Suppressor macrophage treated with lipopolysaccharide for 1 hour (primary cell): ENCODE data around the gene CLEC2D.
"Not testable (repeated sequence)": the region's sequence is repeated elsewhere in the genome, so short reads cannot be mapped to it uniquely, and the experiment has no call there.

Experiments
- DNase-seq, 3 donors: peaks; one replicate each; pipeline ENCODE4 v3.0.0-alpha.2; 2020 to 2022

The CLEC2D gene

GRCh38 chr12:9660046-9660445 is 9.5 kb upstream of the CLEC2D start:
- no peak for DNase-seq

DNA sequence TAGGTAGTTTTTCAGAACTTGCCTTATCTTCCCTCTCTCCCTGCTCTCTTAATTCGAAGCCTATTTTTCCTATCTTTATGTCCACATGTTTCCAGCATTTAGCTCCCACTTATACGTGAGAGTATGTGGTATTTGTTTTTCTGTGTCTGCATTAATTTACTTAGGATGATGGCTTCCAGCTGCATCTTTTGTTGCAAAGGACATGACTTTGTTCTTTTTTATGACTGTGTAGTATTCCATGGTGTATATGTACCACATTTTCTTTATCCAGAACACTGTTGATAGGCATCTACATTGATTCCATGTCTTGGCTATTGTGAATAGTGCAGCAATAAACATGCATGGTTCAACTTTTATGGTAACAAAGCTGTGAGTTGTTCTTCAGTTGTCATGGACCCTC is 7.8 kb upstream of the CLEC2D start:
- no peak for DNase-seq

- DNase-seq: no peak
Measured at GRCh38 chr12:9662488-9662887, 7.0 kb upstream of the CLEC2D start.

- peak; percentile 27 to 71 (median 62) for DNase-seq
Measured at GRCh38 chr12:9667403-9668160, 1.9 kb upstream of the CLEC2D start.

DNA sequence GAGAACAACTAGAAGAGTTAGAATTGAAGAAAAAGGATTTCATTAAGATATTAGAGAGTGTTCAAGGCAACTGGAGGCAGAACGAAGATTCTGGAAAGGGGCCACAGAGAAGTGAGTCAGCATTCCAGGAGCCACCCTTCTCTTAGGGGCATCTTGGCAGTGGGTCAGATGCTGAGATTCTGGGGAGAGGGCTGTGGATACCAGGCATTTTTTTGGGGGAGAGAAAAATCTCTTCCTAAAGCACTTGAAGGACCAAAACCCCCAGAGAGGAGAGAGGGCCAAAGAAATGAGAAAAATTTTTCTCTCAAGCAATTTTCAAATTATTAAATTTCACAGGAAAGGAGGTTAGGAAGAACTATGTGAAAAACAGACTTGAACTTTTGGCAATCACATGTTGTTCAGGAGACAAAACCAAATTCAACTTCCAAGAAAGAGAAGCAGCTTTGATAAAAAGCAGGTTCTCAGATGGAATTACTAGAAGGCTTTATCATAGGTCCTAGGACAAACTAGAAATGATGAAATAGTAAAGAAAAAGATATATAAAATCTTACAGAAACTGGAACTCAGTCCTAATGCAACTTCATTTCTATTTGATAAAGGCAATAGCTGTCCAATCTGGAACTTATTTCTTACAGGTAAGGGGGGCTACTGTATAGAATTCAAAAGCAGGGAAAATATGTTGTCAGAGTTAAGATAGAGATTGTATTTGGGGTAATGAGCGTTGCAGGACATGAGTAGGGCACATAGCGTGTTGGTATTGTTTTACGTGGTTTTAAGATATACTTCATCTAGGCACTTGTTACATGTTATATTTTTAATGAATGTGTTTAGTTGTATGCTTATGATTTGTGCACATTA is 1.1 kb upstream of the CLEC2D start:
- DNase-seq: no peak

GRCh38 chr12:9669019-9669326 is 540 bp upstream of the CLEC2D start:
- no peak for DNase-seq

DNA sequence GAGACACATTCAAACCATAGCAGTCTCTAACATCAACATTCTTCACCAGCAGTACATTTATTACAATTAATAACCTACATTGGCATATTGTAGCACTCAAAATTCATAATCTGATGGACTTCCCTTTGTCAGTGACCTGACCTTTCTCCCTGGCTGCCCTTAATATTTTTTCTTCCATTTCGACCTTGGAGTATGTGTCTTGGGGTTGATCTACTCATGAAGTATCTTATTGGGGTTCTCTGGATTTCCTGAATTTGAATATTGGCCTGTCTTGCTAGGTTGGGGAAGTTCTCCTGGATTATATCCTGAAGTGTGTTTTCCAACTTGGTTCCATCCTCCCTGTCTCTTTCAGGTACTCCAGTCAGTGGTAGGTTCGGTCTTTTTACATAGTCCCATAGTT is 2.8 kb downstream of the CLEC2D start:
- not testable (repeated sequence) for DNase-seq

DNA sequence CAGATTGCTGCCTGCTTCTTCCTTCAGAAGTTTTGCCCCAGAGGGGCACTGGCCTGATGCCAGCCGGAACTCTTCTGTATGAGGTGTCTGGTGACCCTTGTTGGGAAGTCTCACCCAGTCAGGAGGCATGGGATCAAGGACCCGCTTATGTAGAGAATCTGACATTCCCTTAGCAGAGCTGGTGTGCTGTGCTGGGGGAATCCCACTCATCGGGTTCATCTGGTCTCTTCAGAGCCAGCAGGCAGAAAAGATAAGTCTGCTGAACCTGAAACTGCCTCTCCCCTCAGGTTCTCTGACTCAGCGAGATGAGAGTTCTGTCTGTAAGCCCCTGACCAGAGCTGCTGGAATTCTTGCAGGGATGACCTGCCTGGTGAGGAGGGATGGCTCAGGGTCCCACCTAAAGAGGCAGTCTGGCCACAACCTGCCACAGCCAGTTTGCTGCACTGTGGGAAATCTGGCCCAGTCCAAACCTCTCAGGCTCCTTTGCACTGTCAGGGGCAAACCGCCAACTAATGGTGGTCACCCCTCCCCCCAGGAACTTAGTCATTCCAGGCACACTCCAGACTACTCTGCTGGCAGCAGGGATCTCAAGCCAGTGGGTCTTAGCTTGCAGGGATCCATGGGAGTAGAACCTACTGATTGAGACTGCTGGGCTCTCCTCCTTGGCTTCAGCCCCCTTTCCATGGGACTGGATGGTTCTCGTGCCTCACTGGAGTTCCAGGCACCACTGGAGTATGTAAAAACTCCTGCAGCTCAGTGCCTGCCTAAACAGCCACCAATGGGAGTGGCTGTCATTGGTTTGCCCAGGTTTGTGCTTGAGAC is 4.1 kb downstream of the CLEC2D start:
- DNase-seq: peak; percentile 34 to 54 (median 44)

- no peak for DNase-seq
Measured at GRCh38 chr12:9674226-9674590, 4.7 kb downstream of the CLEC2D start.

DNA sequence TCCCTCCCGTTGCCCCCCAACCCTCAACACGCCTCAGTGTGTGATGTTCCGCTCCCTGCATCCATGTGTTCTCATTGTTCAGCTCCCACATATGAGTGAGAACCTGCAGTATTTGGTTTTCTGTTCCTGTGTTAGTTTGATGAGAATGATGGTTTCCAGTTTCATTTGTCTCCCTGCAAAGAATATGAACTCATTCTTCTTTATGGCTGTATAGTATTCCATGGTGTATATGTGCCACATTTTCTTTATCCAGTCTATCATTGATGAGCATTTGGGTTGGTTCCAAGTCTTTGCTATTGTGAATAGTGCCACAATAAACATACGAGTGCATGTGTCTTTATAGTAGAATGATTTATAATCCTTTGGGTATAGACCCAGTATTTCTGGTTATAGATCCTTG is 13.0 kb downstream of the CLEC2D start:
- not testable (repeated sequence) for DNase-seq

DNA sequence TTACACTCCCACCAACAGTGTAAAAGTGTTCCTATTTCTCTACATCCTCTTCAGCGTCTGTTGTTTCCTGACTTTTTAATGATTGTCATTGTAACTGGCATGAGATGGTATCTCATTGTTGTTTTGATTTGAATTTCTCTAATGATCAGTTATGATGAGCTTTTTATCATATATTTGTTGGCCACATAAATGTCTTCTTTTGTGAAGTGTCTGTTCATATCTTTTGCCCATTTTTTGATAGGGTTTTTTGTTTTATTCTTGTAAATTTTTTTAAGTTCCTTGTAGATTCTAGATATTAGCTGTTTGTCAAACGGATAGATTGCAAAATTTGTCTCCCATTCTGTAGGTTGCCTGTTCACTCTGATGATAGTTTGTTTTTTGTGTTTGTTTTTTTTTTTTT is 13.4 kb downstream of the CLEC2D start:
- DNase-seq: not testable (repeated sequence)

DNA sequence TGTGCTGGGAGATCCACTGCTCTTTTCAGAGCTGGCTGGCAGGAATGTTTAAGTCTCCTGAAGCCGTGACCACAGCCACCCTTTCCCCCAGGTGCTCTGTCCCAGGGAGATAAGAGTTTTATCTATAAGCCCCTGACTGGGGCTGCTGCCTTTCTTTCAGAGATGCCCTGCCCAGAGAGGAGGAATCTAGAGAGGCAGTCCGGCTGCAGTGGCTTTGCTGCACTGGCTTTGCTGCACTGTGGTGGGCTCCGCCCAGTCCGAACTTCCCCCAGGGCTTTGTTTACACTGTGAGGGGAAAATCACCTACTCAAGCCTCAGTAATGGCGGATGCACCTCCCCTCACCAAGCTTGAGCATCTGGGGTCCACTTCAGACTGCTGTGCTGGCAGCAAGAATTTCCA is 15.9 kb downstream of the CLEC2D start:
- DNase-seq: not testable (repeated sequence)

DNA sequence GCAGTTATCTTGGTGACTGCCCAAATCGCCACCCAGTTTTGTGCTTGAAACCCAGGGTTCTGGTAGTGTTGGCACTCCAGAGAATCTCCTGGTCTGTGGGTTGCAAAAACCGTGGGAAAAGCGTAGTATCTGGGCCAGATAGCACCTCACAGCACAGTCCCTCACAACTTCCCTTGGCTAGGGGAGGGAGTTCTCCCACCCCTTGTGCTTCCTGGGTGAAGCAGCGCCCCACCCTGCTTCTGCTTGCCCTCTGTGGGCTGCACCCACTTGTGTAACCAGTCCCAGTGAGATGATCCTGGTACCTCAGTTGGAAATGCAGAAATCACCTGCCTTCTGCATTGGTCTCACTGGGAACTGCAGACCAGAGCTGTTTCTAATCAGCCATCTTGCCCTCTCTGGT is 16.4 kb downstream of the CLEC2D start:
- no peak for DNase-seq

DNA sequence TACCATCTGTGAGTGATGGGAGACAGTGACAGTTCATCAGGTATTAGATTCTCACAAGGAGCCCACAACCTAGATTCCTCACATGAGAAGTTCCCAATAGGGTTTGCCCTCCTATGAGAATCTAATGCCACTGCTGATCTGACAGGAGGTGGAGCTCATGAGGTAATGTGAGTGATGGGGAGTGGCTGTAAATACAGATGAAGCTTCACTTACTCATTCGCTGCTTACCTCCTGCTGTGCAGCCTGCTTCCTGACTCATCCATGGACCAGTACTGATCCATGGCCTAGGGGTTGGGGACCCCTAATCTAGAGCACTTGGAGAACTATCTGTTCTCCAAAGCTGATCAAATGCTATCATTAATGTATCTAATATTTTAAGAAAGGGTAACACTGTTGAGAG is 17.7 kb downstream of the CLEC2D start:
- DNase-seq: no peak

- no peak for DNase-seq
Measured at GRCh38 chr12:9692909-9693308, 23.4 kb downstream of the CLEC2D start.

- peak; percentile 49 to 78 (median 69) for DNase-seq
Measured at GRCh38 chr12:9694241-9694640, 24.7 kb downstream of the CLEC2D start.

DNA sequence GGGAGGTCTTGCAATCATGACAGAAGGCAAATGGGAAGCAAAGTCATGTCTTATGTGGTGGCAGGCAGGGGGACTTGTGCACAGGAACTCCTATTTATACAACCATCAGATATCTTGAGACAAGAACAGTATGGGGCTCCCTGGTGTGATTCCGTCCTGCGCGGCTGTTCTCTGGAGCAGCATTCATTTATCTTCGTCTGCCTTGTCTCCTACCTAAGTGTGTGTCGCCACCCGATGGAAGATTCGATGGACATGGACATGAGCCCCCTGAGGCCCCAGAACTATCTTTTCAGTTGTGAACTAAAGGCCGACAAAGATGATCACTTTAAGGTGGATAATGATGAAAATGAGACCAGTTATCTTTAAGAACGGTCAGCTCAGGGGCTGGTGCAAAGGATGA is 25.6 kb downstream of the CLEC2D start:
- DNase-seq: not testable (repeated sequence)

DNA sequence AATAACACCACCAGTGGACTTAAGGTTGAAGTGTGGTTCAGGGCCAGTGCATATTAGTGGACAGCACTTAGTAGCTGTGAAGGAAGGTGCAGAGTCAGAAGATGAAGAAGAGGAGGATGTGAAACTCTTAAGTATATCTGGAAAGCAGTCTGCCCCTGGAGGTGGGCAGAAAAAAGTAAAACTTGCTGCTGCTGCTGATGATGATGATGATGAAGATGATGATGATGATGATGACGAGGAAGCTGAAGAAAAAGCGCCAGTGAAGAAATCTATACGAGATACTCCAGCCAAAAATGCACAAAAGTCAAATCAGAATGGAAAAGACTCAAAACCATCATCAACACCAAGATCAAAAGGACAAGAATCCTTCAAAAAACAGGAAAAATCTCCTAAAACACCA is 26.1 kb downstream of the CLEC2D start:
- not testable (repeated sequence) for DNase-seq

- DNase-seq: no peak
Measured at GRCh38 chr12:9697619-9698018, 28.1 kb downstream of the CLEC2D start.

- peak; percentile 38 to 49 (median 43) for DNase-seq
Measured at GRCh38 chr12:9698681-9699080, 29.2 kb downstream of the CLEC2D start.

DNA sequence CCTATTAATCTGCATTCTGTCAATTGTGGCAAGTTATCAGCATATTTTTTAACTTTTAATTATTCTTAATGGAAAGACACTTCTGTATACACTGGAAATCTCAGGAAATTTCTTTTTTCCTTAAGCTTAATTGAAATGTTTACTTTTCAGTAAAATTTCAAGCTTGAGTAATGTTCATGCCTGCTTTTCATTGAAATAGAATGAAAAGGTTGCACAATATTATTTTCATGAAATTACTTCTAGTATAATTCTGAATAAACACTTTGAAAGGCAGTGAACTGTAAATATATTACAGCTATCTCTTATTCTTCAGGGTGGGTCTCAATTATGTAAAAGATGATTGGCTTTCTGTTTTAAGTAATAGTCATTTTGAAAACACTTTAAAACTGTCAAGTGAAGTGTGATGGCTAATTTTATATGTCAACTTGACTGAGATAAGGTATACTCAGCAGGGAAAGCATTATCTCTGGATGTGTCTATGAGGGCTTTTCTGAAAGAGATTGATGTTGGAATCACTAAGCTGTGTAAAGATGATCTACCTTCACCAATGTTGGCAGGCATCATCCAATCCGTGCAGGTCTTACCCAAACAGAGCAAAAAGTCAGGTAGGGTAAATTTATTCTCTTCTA is 29.9 kb downstream of the CLEC2D start:
- DNase-seq: no peak

DNA sequence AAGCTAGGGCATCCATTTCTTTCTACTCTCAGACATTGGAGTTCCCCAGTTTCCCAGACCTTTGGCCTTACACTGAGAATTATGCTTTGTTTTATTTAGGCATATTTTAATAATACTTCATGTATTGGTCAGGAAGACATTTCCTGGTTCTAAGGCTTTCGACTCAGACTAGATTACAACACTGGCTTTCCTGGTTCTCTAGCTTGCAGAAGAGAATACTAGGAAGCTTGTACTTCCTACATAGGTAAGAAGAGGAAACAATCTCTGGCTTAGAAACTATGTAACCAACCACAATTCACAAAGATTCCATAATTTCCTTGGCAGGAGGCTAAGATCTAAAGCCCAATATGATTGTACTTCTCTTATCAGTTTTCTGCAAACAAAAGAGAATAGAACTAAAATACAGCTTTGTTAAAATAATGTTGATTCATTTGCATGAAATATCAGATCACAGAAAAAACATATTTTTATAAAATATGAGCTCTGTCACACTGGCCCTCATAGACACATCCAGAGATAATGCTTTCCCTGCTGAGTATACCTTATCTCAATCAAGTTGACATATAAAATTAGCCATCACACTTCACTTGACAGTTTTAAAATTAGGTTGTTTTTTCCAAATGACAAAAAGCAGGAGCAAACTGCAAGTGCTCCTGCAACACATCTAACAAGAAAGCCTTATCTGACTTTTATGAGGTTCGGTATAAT is 30.5 kb downstream of the CLEC2D start:
- DNase-seq: no peak
